Lung microvascular endothelial cell (primary cell): Measurements from ENCODE around the gene KIDINS220. TPM values are rescaled to one million over a fixed set of nuclear protein-coding genes. Genes with fewer than 3 reads are reported as not detected.
A peak's percentile ranks its signal among the peaks of the same experiment; 100 is the strongest.

Experiments used
- DNase-seq, 2 donors: peaks; one replicate each; pipeline versions ENCODE4 v3.0.0 to v3.0.0-alpha.2; 2010; ENCODE audit warnings: low read depth in 2 of 2
- total RNA-seq: library from RNA; depleted of rRNA; stranded (reverse); fragments of >200 nt; gene quantifications from 2 replicates; pipeline ENCODE4 v1.2.1, GENCODE V29; 2014

Gene KIDINS220
- total RNA-seq: 38.1 and 58.9 TPM in 2 replicates

GRCh38 chr2:8836971-8837794 lies at the start of gene KIDINS220:
Gene KIDINS220, minus strand, starts transcription at chr2:8837613. Its CDS starts 10,520 bp downstream, at chr2:8827093.
- DNase-seq: peak; percentile 86 to 89

GRCh38 chr2:8886876-8887275 lies 49.5 kb upstream of the KIDINS220 start:
- no peak for DNase-seq

- DNase-seq: no peak
Measured at GRCh38 chr2:8886202-8886518, 48.7 kb upstream of the KIDINS220 start.

- no peak for DNase-seq
Measured at GRCh38 chr2:8885449-8886201, 48.2 kb upstream of the KIDINS220 start.

- no peak for DNase-seq
Measured at GRCh38 chr2:8884812-8885211, 47.4 kb upstream of the KIDINS220 start.

- peak in 1 of 2 donors; percentile 55 for DNase-seq
Measured at GRCh38 chr2:8882094-8882493, 44.7 kb upstream of the KIDINS220 start.

GRCh38 chr2:8877894-8878293 lies 40.5 kb upstream of the KIDINS220 start:
- DNase-seq: no peak

- DNase-seq: no peak
Measured at GRCh38 chr2:8877332-8877731, 39.9 kb upstream of the KIDINS220 start.

- no peak for DNase-seq
Measured at GRCh38 chr2:8876628-8877027, 39.2 kb upstream of the KIDINS220 start.

- DNase-seq: peak; percentile 74 to 79
Measured at GRCh38 chr2:8872821-8873432, 35.5 kb upstream of the KIDINS220 start.

- DNase-seq: no peak
Measured at GRCh38 chr2:8870441-8870840, 33.0 kb upstream of the KIDINS220 start.

- DNase-seq: no peak
Measured at GRCh38 chr2:8867363-8867762, 29.9 kb upstream of the KIDINS220 start.

- DNase-seq: no peak
Measured at GRCh38 chr2:8863331-8863953, 26.0 kb upstream of the KIDINS220 start.

GRCh38 chr2:8862230-8862629 lies 24.8 kb upstream of the KIDINS220 start:
- DNase-seq: no peak

GRCh38 chr2:8861797-8862196 lies 24.4 kb upstream of the KIDINS220 start:
- DNase-seq: no peak

GRCh38 chr2:8860239-8860638 lies 22.8 kb upstream of the KIDINS220 start:
- no peak for DNase-seq

- no peak for DNase-seq
Measured at GRCh38 chr2:8858910-8859309, 21.5 kb upstream of the KIDINS220 start.

- DNase-seq: no peak
Measured at GRCh38 chr2:8858264-8858663, 20.9 kb upstream of the KIDINS220 start.

- DNase-seq: no peak
Measured at GRCh38 chr2:8857709-8858108, 20.3 kb upstream of the KIDINS220 start.

- no peak for DNase-seq
Measured at GRCh38 chr2:8856176-8856575, 18.8 kb upstream of the KIDINS220 start.

GRCh38 chr2:8855010-8855409 lies 17.6 kb upstream of the KIDINS220 start:
- no peak for DNase-seq

- no peak for DNase-seq
Measured at GRCh38 chr2:8853426-8853825, 16.0 kb upstream of the KIDINS220 start.
